HepG2 (cell line): ENCODE measurements around the gene TMEM87B. TPM values are rescaled to one million over a fixed set of nuclear protein-coding genes. Genes with fewer than 3 reads are reported as not detected.

ENCODE experiments used
- ATAD3A ChIP-seq: sonication (generic); formaldehyde crosslinking; IDR thresholded peaks from 2 replicates; pipeline ENCODE4 v1.4.0; 2020; ENCODE audit warnings: missing genetic modification reagents
- CEBPG ChIP-seq: IDR thresholded peaks from 2 replicates; pipeline ENCODE4 v1.6.1; 2016
- KLF9 ChIP-seq: IDR thresholded peaks from 2 replicates; pipeline ENCODE4 v1.6.1; 2016; ENCODE audit warnings: low read depth
- MIER2 ChIP-seq: IDR thresholded peaks from 2 replicates; pipeline ENCODE4 v1.6.1; 2016; ENCODE audit warnings: missing biosample characterization, missing genetic modification reagents
- NCOA1 ChIP-seq: sonication (generic); formaldehyde crosslinking; IDR thresholded peaks from 2 replicates; pipeline ENCODE4 v1.9.0; 2021; ENCODE audit warnings: missing genetic modification reagents
- NR3C1 ChIP-seq: sonication (generic); formaldehyde crosslinking; IDR thresholded peaks from 2 replicates; pipeline ENCODE4 v1.4.0; 2020; ENCODE audit warnings: missing genetic modification reagents
- PHB2 ChIP-seq: fragments of 450-650 bp; IDR thresholded peaks from 2 replicates; pipeline ENCODE4 v1.6.1; 2018; ENCODE audit not compliant: partially characterized antibody
- PHF21A ChIP-seq: sonication (generic); formaldehyde crosslinking; IDR thresholded peaks from 2 replicates; pipeline ENCODE4 v1.5.0; 2020; ENCODE audit warnings: mild to moderate bottlenecking, missing genetic modification reagents
- PLRG1 ChIP-seq: fragments of 450-650 bp; conservative IDR thresholded peaks from 2 replicates; pipeline ENCODE4 v1.6.1; 2016
- SAP130 ChIP-seq: IDR thresholded peaks from 2 replicates; pipeline ENCODE4 v1.6.1; 2016; ENCODE audit warnings: low read depth
- SOX5 ChIP-seq: IDR thresholded peaks from 2 replicates; pipeline ENCODE4 v1.6.1; 2016; ENCODE audit warnings: borderline replicate concordance
- SP5 ChIP-seq: IDR thresholded peaks from 2 replicates; pipeline ENCODE4 v1.6.1; 2016; ENCODE audit warnings: low read depth, borderline replicate concordance
- TGIF2 ChIP-seq: IDR thresholded peaks from 2 replicates; pipeline ENCODE4 v1.6.1; 2016; ENCODE audit warnings: control low read depth, missing compliant biosample characterization
- ZNF333 ChIP-seq: sonication (generic); formaldehyde crosslinking; IDR thresholded peaks from 2 replicates; pipeline ENCODE4 v1.4.0; 2020; ENCODE audit warnings: mild to moderate bottlenecking, missing genetic modification reagents, borderline replicate concordance
- ZNF530 ChIP-seq: sonication (generic); formaldehyde crosslinking; IDR thresholded peaks from 2 replicates; pipeline ENCODE4 v1.5.0; 2020; ENCODE audit warnings: low read depth, mild to moderate bottlenecking, missing genetic modification reagents
- ZNF567 ChIP-seq: sonication (generic); formaldehyde crosslinking; IDR thresholded peaks from 2 replicates; pipeline ENCODE4 v1.8.1; 2023; ENCODE audit warnings: mild to moderate bottlenecking, missing genetic modification reagents, borderline replicate concordance
- ZNF777 ChIP-seq: sonication (generic); formaldehyde crosslinking; IDR thresholded peaks from 2 replicates; pipeline ENCODE4 v1.4.0; 2020; ENCODE audit warnings: missing genetic modification reagents
- ZNF883 ChIP-seq: sonication (generic); formaldehyde crosslinking; IDR thresholded peaks from 2 replicates; pipeline ENCODE4 v1.5.1; 2020; ENCODE audit warnings: mild to moderate bottlenecking, missing genetic modification reagents; ENCODE audit errors: not compliant biosample characterization
- ZSCAN20 ChIP-seq: sonication (generic); formaldehyde crosslinking; IDR thresholded peaks from 2 replicates; pipeline ENCODE4 v1.4.0; 2020; ENCODE audit warnings: missing genetic modification reagents, mild to moderate bottlenecking, borderline replicate concordance
- polyA plus RNA-seq, 8 experiments: library from polyadenylated mRNA; depleted of rRNA in 3 of 8; stranded (reverse) in 7 of 8; unstranded in 1 of 8; fragments of >200 nt; fragmentation: Illumina TruSeq in 4 of 8; extraction: Trizol in 4 of 8; gene quantifications; 2 replicates each; pipeline versions ENCODE4 v1.2.1 to v1.2.3, GENCODE V29; 2011 to 2016; ENCODE audit warnings: low read depth in 4 of 8, missing spikeins in 1 of 8, mixed read lengths in 1 of 8; ENCODE audit not compliant: insufficient read depth in 1 of 8
- total RNA-seq, 5 experiments: library from RNA; depleted of rRNA; stranded (reverse); fragments of >200 nt; fragmentation: Illumina TruSeq; extraction: Trizol; gene quantifications; 2 replicates each; pipeline ENCODE4 v1.2.3, GENCODE V29; 2016; ENCODE audit warnings: low read depth in 1 of 5
- TF ChIP-seq, protein P1 (sequence below): IDR thresholded peaks from 2 replicates; pipeline ENCODE4 v1.6.1; 2012; ENCODE audit warnings: low read length, improper control_type of control experiment
- TF ChIP-seq, protein P2 (sequence below): IDR thresholded peaks from 2 replicates; pipeline ENCODE4 v1.6.1; 2012; ENCODE audit warnings: inconsistent platforms
- TF ChIP-seq, protein P3 (sequence below): sonication (generic); formaldehyde crosslinking; IDR thresholded peaks from 2 replicates; pipeline ENCODE4 v1.4.0; 2020; ENCODE audit warnings: mild to moderate bottlenecking, low read depth, missing genetic modification reagents
- TF ChIP-seq, protein P4 (sequence below): sonication (generic); formaldehyde crosslinking; IDR thresholded peaks from 2 replicates; pipeline ENCODE4 v1.5.0; 2020; ENCODE audit warnings: mild to moderate bottlenecking, missing genetic modification reagents, borderline replicate concordance

TMEM87B gene
- total and polyA plus RNA-seq, 2 of the 13 experiments (the other 11 are each of a cell fraction or from before 2014, with no cell fraction given), result 15.1 to 16.2 TPM

DNA sequence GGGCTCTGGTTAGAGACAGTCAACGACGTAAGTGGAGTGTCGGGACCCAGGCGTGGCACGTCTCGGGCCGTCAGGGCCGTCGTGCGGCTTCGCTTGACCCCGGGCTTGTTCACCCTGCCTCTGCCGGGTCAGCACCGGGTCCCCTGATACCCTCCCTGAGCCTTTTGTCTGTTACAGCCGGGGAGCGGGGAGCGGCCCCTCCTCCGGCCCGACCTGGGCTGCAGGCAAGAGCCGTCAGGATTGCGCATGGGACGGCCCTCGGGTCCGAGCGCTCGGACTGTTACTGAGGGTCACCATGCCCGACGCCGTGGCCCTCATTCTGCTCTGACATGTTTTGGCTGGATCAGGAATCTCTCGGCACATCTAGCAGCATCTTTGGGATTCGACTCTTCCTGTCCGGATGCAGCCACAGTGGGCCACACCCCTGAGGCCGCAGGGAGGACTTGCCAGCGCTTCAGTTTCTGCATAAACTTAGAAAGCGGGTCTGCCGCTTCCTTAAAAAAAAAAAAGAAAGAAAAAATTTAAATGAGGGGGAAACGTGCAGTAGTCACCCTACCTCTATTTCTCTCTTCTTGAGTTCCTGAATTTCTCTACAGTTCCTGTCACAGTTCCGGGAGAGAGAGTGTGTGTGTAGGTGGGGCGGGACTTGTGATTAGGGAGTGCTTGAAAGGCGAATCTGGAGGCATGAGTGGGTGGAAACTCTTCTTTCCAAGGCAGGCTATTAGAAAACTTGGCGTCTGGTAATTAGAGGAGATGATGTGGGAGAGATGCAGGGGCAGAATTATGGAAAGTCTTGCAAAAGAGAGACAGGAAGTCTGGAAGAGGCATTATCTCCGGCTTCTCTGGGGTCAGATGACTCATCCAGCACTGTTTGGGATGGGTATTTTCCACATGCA, 909 bp downstream of the TMEM87B start (continued):
- TF ChIP-seq, protein P1, sequence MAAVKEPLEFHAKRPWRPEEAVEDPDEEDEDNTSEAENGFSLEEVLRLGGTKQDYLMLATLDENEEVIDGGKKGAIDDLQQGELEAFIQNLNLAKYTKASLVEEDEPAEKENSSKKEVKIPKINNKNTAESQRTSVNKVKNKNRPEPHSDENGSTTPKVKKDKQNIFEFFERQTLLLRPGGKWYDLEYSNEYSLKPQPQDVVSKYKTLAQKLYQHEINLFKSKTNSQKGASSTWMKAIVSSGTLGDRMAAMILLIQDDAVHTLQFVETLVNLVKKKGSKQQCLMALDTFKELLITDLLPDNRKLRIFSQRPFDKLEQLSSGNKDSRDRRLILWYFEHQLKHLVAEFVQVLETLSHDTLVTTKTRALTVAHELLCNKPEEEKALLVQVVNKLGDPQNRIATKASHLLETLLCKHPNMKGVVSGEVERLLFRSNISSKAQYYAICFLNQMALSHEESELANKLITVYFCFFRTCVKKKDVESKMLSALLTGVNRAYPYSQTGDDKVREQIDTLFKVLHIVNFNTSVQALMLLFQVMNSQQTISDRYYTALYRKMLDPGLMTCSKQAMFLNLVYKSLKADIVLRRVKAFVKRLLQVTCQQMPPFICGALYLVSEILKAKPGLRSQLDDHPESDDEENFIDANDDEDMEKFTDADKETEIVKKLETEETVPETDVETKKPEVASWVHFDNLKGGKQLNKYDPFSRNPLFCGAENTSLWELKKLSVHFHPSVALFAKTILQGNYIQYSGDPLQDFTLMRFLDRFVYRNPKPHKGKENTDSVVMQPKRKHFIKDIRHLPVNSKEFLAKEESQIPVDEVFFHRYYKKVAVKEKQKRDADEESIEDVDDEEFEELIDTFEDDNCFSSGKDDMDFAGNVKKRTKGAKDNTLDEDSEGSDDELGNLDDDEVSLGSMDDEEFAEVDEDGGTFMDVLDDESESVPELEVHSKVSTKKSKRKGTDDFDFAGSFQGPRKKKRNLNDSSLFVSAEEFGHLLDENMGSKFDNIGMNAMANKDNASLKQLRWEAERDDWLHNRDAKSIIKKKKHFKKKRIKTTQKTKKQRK, result no peak
- TF ChIP-seq, protein P2, sequence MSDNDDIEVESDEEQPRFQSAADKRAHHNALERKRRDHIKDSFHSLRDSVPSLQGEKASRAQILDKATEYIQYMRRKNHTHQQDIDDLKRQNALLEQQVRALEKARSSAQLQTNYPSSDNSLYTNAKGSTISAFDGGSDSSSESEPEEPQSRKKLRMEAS, result peak; percentile 14; the same call in 1 of the 2 replicates
- TF ChIP-seq SAP130 (CRISPR knock-in tag), result peak; percentile 49; the same call in 1 of the 2 replicates
- peak; percentile 17; the same call in 1 of the 2 replicates for TF ChIP-seq KLF9
- TF ChIP-seq ZNF883 (CRISPR knock-in tag), result peak; percentile 59
- 0 out of 2 replicates have a peak, but pooled peaks have one; percentile 44 for TF ChIP-seq ATAD3A (CRISPR knock-in tag)
- 0 out of 2 replicates have a peak, but pooled peaks have one; percentile 83 for TF ChIP-seq NCOA1 (CRISPR knock-in tag)
- TF ChIP-seq ZNF530, result peak; percentile 15; the same call in 1 of the 2 replicates
- no peak for TF ChIP-seq PLRG1
- TF ChIP-seq ZNF777 (CRISPR knock-in tag), result peak; percentile 69
- peak; percentile 28; the same call in 1 of the 2 replicates for TF ChIP-seq ZNF333 (CRISPR knock-in tag)
- peak; percentile 30 for TF ChIP-seq ZSCAN20 (CRISPR knock-in tag)
- TF ChIP-seq MIER2, result no peak
- peak; percentile 65; the same call in 1 of the 2 replicates for TF ChIP-seq SP5 (CRISPR knock-in tag)
- TF ChIP-seq CEBPG (CRISPR knock-in tag), result peak; percentile 7; the same call in 1 of the 2 replicates
- TF ChIP-seq PHB2, result no peak
- TF ChIP-seq TGIF2 (CRISPR knock-in tag), result peak; percentile 61; the same call in 1 of the 2 replicates
- no peak for TF ChIP-seq NR3C1 (CRISPR knock-in tag)
- TF ChIP-seq, protein P3, sequence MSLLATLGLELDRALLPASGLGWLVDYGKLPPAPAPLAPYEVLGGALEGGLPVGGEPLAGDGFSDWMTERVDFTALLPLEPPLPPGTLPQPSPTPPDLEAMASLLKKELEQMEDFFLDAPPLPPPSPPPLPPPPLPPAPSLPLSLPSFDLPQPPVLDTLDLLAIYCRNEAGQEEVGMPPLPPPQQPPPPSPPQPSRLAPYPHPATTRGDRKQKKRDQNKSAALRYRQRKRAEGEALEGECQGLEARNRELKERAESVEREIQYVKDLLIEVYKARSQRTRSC (CRISPR knock-in tag), result 0 out of 2 replicates have a peak, but pooled peaks have one; percentile 24
- TF ChIP-seq ZNF567, result peak; percentile 7; the same call in 1 of the 2 replicates
- TF ChIP-seq SOX5 (CRISPR knock-in tag), result 0 out of 2 replicates have a peak, but pooled peaks have one; percentile 1
- peak; percentile 29 for TF ChIP-seq PHF21A (CRISPR knock-in tag)
- TF ChIP-seq, protein P4, sequence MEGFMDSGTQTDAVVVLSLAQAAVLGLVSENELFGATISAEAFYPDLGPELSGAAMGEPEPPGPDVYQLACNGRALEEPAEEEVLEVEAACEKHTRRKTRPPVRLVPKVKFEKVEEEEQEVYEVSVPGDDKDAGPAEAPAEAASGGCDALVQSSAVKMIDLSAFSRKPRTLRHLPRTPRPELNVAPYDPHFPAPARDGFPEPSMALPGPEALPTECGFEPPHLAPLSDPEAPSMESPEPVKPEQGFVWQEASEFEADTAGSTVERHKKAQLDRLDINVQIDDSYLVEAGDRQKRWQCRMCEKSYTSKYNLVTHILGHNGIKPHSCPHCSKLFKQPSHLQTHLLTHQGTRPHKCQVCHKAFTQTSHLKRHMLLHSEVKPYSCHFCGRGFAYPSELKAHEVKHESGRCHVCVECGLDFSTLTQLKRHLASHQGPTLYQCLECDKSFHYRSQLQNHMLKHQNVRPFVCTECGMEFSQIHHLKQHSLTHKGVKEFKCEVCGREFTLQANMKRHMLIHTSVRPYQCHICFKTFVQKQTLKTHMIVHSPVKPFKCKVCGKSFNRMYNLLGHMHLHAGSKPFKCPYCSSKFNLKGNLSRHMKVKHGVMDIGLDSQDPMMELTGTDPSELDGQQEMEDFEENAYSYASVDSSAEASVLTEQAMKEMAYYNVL (CRISPR knock-in tag), result no peak; the same call in 1 of the 2 replicates
